ENCODE data around the gene GIMAP1.

GRCh38 chr7:150716368-150716767 is at the start of gene GIMAP1:
- TF ChIP-seq ZNF384 (IDR thresholded peaks at IDR 0.05) (no peak), ELF4 (IDR thresholded peaks at IDR 0.05) (no peak), CTBP1 (IDR thresholded peaks at IDR 0.05; ENCODE audit: borderline replicate concordance) (no peak), PKNOX1 (IDR thresholded peaks at IDR 0.05) (no peak)

Measured in HEK293T (cell line).